WTC11 (cell line): ENCODE measurements around the gene LUM. TPM values are rescaled to one million over a fixed set of nuclear protein-coding genes. Genes with fewer than 3 reads are reported as not detected.

ENCODE experiments used
- ATAC-seq: fragments of 200-7000 bp; cut with Tn5 transposase; 2 replicates; pipeline ENCODE4 v1.10.0; 2021; ENCODE audit warnings: mild to moderate bottlenecking, moderate library complexity
- CTCF ChIA-PET: fragments of 300-600 bp; sonication (Branson Sonifier 250); formaldehyde crosslinking; loops from one replicate; lab custom pipeline; 2021; ENCODE audit warnings: antibody characterized with exemption; lab: Charles Lee
- POLR2A ChIA-PET: fragments of 350-600 bp; sonication (Branson Sonifier 250); formaldehyde crosslinking; loops from one replicate; lab custom pipeline; 2021; ENCODE audit warnings: antibody characterized with exemption; lab: Charles Lee
- DNase-seq: peaks from one replicate; pipeline ENCODE4 v3.0.0; 2021; ENCODE audit warnings: low spot score
- H3K27ac Mint-ChIP-seq: 2 replicates; pipeline ENCODE4 v1.8.0; 2021; ENCODE audit warnings: mixed read lengths
- H3K27me3 Mint-ChIP-seq: 2 replicates; pipeline ENCODE4 v1.8.0; 2021; ENCODE audit warnings: low read depth, mild to moderate bottlenecking, moderate library complexity, mixed read lengths
- H3K36me3 Mint-ChIP-seq: 2 replicates; pipeline ENCODE4 v1.8.0; 2021; ENCODE audit warnings: mixed read lengths
- H3K4me1 Mint-ChIP-seq: 2 replicates; pipeline ENCODE4 v1.8.0; 2022; ENCODE audit warnings: mixed read lengths
- H3K4me3 Mint-ChIP-seq: 2 replicates; pipeline ENCODE4 v1.8.0; 2021; ENCODE audit warnings: mild to moderate bottlenecking, moderate library complexity, mixed read lengths
- H3K9me3 Mint-ChIP-seq: 2 replicates; pipeline ENCODE4 v1.8.0; 2021; ENCODE audit warnings: mixed read lengths
- CREM ChIP-seq: sonication (generic); formaldehyde crosslinking; IDR thresholded peaks from 2 replicates; pipeline ENCODE4 v1.8.1; 2022; ENCODE audit warnings: mild to moderate bottlenecking, missing genetic modification reagents, moderate library complexity
- ERG ChIP-seq: fragments of 250-450 bp; sonication (Bioruptor Pico); IDR thresholded peaks from 2 replicates; pipeline ENCODE4 v1.8.0; 2021; ENCODE audit warnings: mild to moderate bottlenecking
- ETV6 ChIP-seq: sonication (generic); formaldehyde crosslinking; IDR thresholded peaks from 2 replicates; pipeline ENCODE4 v1.8.1; 2022; ENCODE audit warnings: mild to moderate bottlenecking, missing genetic modification reagents
- FOXP1 ChIP-seq: sonication (generic); formaldehyde crosslinking; IDR thresholded peaks from 2 replicates; pipeline ENCODE4 v1.8.0; 2022; ENCODE audit warnings: missing genetic modification reagents, mild to moderate bottlenecking, moderate library complexity, borderline replicate concordance
- GABPB1 ChIP-seq: sonication (generic); formaldehyde crosslinking; IDR thresholded peaks from 2 replicates; pipeline ENCODE4 v1.8.1; 2023; ENCODE audit warnings: mild to moderate bottlenecking, missing genetic modification reagents
- KAT7 ChIP-seq: sonication (generic); formaldehyde crosslinking; IDR thresholded peaks from 2 replicates; pipeline ENCODE4 v1.8.1; 2023; ENCODE audit warnings: missing genetic modification reagents, mild to moderate bottlenecking, borderline replicate concordance
- MXD4 ChIP-seq: fragments of 250-450 bp; sonication (Bioruptor Pico); IDR thresholded peaks from 2 replicates; pipeline ENCODE4 v1.8.0; 2021; ENCODE audit warnings: mild to moderate bottlenecking, moderate library complexity, borderline replicate concordance
- MYBL2 ChIP-seq: sonication (generic); formaldehyde crosslinking; IDR thresholded peaks from 2 replicates; pipeline ENCODE4 v1.8.1; 2023; ENCODE audit warnings: mild to moderate bottlenecking, moderate library complexity, missing genetic modification reagents
- PREB ChIP-seq: sonication (generic); formaldehyde crosslinking; IDR thresholded peaks from 2 replicates; pipeline ENCODE4 v1.8.1; 2022; ENCODE audit warnings: mild to moderate bottlenecking, missing genetic modification reagents, moderate library complexity, borderline replicate concordance
- SP1 ChIP-seq: sonication (generic); formaldehyde crosslinking; conservative IDR thresholded peaks from 2 replicates; pipeline ENCODE4 v1.8.1; 2022; ENCODE audit warnings: missing genetic modification reagents
- TEAD4 ChIP-seq: sonication (generic); formaldehyde crosslinking; IDR thresholded peaks from 2 replicates; pipeline ENCODE4 v1.8.0; 2022; ENCODE audit warnings: mild to moderate bottlenecking, missing genetic modification reagents
- ZNF121 ChIP-seq: sonication (generic); formaldehyde crosslinking; IDR thresholded peaks from 2 replicates; pipeline ENCODE4 v1.8.0; 2023; ENCODE audit warnings: missing genetic modification reagents
- ZNF219 ChIP-seq: sonication (generic); formaldehyde crosslinking; IDR thresholded peaks from 2 replicates; pipeline ENCODE4 v1.8.0; 2023; ENCODE audit warnings: missing genetic modification reagents, mild to moderate bottlenecking, borderline replicate concordance
- ZNF396 ChIP-seq: fragments of 250-450 bp; sonication (Bioruptor Pico); IDR thresholded peaks from 2 replicates; pipeline ENCODE4 v1.8.0; 2021; ENCODE audit warnings: mild to moderate bottlenecking, moderate library complexity, borderline replicate concordance
- ZNF512 ChIP-seq: sonication (generic); formaldehyde crosslinking; IDR thresholded peaks from 2 replicates; pipeline ENCODE4 v1.8.1; 2022; ENCODE audit warnings: missing genetic modification reagents, borderline replicate concordance
- ZNF671 ChIP-seq: fragments of 250-450 bp; sonication (Bioruptor Pico); IDR thresholded peaks from 2 replicates; pipeline ENCODE4 v1.8.0; 2021; ENCODE audit warnings: mild to moderate bottlenecking
- total RNA-seq: library from RNA; stranded (reverse); gene quantifications from 3 replicates; pipeline ENCODE4 v1.2.3, GENCODE V29; 2021
- TF ChIP-seq, protein P1 (sequence below): sonication (generic); formaldehyde crosslinking; IDR thresholded peaks from 2 replicates; pipeline ENCODE4 v1.8.0; 2022; ENCODE audit warnings: mild to moderate bottlenecking, missing genetic modification reagents
- TF ChIP-seq, protein P2 (sequence below): fragments of 250-450 bp; sonication (Bioruptor Pico); IDR thresholded peaks from 2 replicates; pipeline ENCODE4 v1.9.0; 2021; ENCODE audit warnings: moderate library complexity, mild to moderate bottlenecking, inconsistent platforms, borderline replicate concordance

The LUM gene
- total RNA-seq, 1 experiment from 2014 or later = 0.28 TPM

DNA sequence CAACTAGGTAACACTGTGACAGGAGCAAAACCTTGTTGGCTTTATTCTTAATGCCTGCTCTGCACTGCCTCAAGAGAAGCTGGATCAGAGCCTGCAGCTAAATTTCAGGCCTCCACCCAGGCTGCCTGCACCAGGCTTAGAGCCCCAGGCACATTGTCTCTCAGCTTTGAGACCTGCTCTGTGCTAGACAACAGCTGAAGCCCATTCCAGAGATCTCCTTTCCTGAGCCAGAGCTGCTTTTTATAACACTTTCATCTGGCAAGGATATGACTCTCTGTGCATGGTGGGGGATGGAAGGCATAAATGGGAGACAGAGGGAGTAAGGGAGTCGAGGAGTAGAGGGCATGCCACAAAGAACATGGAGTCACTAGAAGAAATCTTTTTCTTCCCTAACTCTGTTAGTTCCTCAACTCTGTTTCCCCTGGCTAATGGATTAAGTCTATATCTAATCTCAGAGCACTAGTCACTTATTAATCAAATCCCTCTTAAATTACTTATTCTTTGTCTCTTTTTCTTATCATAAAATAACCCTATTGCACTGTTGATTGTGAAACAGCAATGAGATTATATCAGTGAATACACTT is 27.1 kb upstream of the LUM start:
- peak; percentile 52 for ATAC-seq

GRCh38 chr12:91133871-91134270 is 22.6 kb upstream of the LUM start:
- ChIA-PET POLR2A (no interaction called here), CTCF (no interaction called here)
- no peak overlapping the region for H3K4me3 Mint-ChIP-seq
- DNase-seq (no peak), ATAC-seq (no peak)
- no peaks in the 10 kb centered on the region for H3K36me3 Mint-ChIP-seq
- H3K27me3 Mint-ChIP-seq = no peaks in the 10 kb centered on the region; the same call in 1 of the 2 replicates
- no peaks in the 10 kb centered on the region for H3K4me1 Mint-ChIP-seq
- H3K9me3 Mint-ChIP-seq = peaks cover 4% of the 10 kb centered on the region; the same call in 1 of the 2 replicates
- no peak overlapping the region for H3K27ac Mint-ChIP-seq
- TF ChIP-seq, protein P1, sequence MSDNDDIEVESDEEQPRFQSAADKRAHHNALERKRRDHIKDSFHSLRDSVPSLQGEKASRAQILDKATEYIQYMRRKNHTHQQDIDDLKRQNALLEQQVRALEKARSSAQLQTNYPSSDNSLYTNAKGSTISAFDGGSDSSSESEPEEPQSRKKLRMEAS = no peak
- no peak for TF ChIP-seq ZNF396 (CRISPR knock-in tag)
- TF ChIP-seq ETV6 = no peak
- no peak for TF ChIP-seq SP1 (CRISPR knock-in tag)
- TF ChIP-seq MYBL2 (CRISPR knock-in tag) = no peak

More for the DNA sequence above, 27.1 kb upstream of the LUM start:
- no peak for TF ChIP-seq ZNF121 (CRISPR knock-in tag)
- TF ChIP-seq, protein P2, sequence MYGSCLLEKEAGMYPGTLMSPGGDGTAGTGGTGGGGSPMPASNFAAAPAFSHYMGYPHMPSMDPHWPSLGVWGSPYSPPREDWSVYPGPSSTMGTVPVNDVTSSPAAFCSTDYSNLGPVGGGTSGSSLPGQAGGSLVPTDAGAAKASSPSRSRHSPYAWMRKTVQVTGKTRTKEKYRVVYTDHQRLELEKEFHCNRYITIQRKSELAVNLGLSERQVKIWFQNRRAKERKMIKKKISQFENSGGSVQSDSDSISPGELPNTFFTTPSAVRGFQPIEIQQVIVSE (CRISPR knock-in tag) = no peak
- no peak for TF ChIP-seq KAT7
- TF ChIP-seq GABPB1 = no peak
- TF ChIP-seq ZNF671 (CRISPR knock-in tag) = no peak
- no peak for TF ChIP-seq ZNF219 (CRISPR knock-in tag)
- TF ChIP-seq ERG (CRISPR knock-in tag) = no peak
- no peak for TF ChIP-seq PREB (CRISPR knock-in tag)
- TF ChIP-seq MXD4 (CRISPR knock-in tag) = no peak
- TF ChIP-seq CREM (CRISPR knock-in tag) = no peak
- TF ChIP-seq FOXP1 (CRISPR knock-in tag) = no peak
- Mint-ChIP-seq H3K27ac (no peak overlapping the region), H3K4me3 (no peak overlapping the region), H3K36me3 (no peaks in the 10 kb centered on the region), H3K4me1 (peaks cover 9% of the 10 kb centered on the region; the same call in 1 of the 2 replicates), H3K27me3 (no peaks in the 10 kb centered on the region), H3K9me3 (peaks cover 4% of the 10 kb centered on the region; the same call in 1 of the 2 replicates)
- POLR2A ChIA-PET = interaction anchor here (0.6 kb wide), 1 partner anchor 1286 kb away, joined by 11 read pairs; no protein-coding TSS in a partner anchor
- no peak for DNase-seq
- CTCF ChIA-PET = interaction anchor here (1.0 kb wide), 1 partner anchor 161 kb away, joined by 5 read pairs; no protein-coding TSS in a partner anchor

- H3K27ac Mint-ChIP-seq = no peak overlapping the region
- no peak overlapping the region for H3K4me3 Mint-ChIP-seq
- no peak for ATAC-seq
- H3K9me3 Mint-ChIP-seq = no peaks in the 10 kb centered on the region
- no peak for DNase-seq
- TF ChIP-seq TEAD4 (CRISPR knock-in tag) (no peak), ZNF512 (CRISPR knock-in tag) (peak; percentile 51; the same call in 1 of the 2 replicates)
- TF ChIP-seq, all 79 proteins: peak for 1
- ChIA-PET CTCF (no interaction called here), POLR2A (no interaction called here)
- no peaks in the 10 kb centered on the region; the same call in 1 of the 2 replicates for H3K27me3 Mint-ChIP-seq
- no peaks in the 10 kb centered on the region for H3K4me1 Mint-ChIP-seq
- no peaks in the 10 kb centered on the region for H3K36me3 Mint-ChIP-seq
These were observed 18.5 kb upstream of the LUM start for GRCh38 chr12:91129662-91130362.
